Measurements from ENCODE around the gene RASGRF2.

RASGRF2 gene

GRCh38 chr5:81140943-81141342 is 180.8 kb downstream of the RASGRF2 start:
- Histone ChIP-seq H3K9me3 (ENCODE audit: control insufficient read depth, low read length) (no peaks in the 10 kb centered on the region), H3K4me1 (ENCODE audit: control insufficient read depth, insufficient read depth, low read length) (no peaks in the 10 kb centered on the region), H3K36me3 (ENCODE audit: control insufficient read depth, insufficient read depth, low read length) (no peaks in the 10 kb centered on the region), H3K4me3 (ENCODE audit: insufficient read depth, low read depth, low read length) (no peak overlapping the region), H3K27me3 (ENCODE audit: control insufficient read depth, insufficient read depth, low read length, poor library complexity, severe bottlenecking) (no peaks in the 10 kb centered on the region), H3K27ac (ENCODE audit: insufficient read depth, low read depth, low read length, poor library complexity, severe bottlenecking) (no peak overlapping the region)
- WGBS, 2 experiments, result 90 to 92% methylated on average over 1 of the region's 1 CpG

GRCh38 chr5:81142108-81142507 is 181.9 kb downstream of the RASGRF2 start:
- Histone ChIP-seq H3K9me3 (ENCODE audit: control insufficient read depth, low read length) (no peaks in the 10 kb centered on the region), H3K4me1 (ENCODE audit: control insufficient read depth, insufficient read depth, low read length) (no peaks in the 10 kb centered on the region), H3K36me3 (ENCODE audit: control insufficient read depth, insufficient read depth, low read length) (no peaks in the 10 kb centered on the region), H3K27ac (ENCODE audit: insufficient read depth, low read depth, low read length, poor library complexity, severe bottlenecking) (no peak overlapping the region), H3K4me3 (ENCODE audit: insufficient read depth, low read depth, low read length) (no peak overlapping the region), H3K27me3 (ENCODE audit: control insufficient read depth, insufficient read depth, low read length, poor library complexity, severe bottlenecking) (no peaks in the 10 kb centered on the region)
- 89 to 90% methylated on average over 3 of the region's 3 CpGs for WGBS, 2 experiments

DNA sequence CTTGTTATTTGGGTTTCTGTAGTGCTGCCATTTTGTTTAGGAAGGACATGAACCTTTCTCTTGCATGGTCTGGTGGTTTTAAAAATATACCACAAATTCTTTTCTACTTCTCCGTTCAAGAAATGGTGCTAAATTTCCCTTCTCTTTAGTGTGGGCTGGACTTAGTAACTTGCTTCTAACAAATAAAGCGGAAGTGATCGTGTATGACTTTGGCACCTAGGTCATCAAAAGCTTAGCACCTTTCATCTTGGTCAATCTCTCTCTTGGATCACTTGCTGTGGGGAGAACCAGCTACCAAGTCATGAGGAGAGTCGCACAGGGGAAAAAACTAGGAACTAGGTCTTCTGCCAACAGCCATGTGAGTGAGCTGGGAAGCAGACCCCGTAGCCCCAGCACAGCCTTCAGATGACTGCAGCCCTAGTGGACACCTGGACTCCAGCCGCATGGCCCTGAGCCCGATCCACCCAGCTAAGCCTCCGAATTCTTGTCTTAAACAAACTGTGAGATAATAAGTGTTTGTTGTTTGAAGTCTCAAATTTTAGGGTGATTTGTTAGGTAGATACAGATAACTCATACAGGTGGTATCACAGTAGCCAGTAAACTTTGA is 185.3 kb downstream of the RASGRF2 start:
- Histone ChIP-seq H3K27ac (ENCODE audit: insufficient read depth, low read depth, low read length, poor library complexity, severe bottlenecking) (no peak overlapping the region), H3K36me3 (ENCODE audit: control insufficient read depth, insufficient read depth, low read length) (no peaks in the 10 kb centered on the region), H3K4me1 (ENCODE audit: control insufficient read depth, insufficient read depth, low read length) (no peaks in the 10 kb centered on the region), H3K9me3 (ENCODE audit: control insufficient read depth, low read length) (no peaks in the 10 kb centered on the region), H3K27me3 (ENCODE audit: control insufficient read depth, insufficient read depth, low read length, poor library complexity, severe bottlenecking) (no peaks in the 10 kb centered on the region), H3K4me3 (ENCODE audit: insufficient read depth, low read depth, low read length) (no peak overlapping the region)
- 77 to 85% methylated on average over 8 of the region's 8 CpGs for WGBS, 2 experiments

GRCh38 chr5:81146031-81146430 is 185.9 kb downstream of the RASGRF2 start:
- Histone ChIP-seq H3K36me3 (ENCODE audit: control insufficient read depth, insufficient read depth, low read length) (no peaks in the 10 kb centered on the region), H3K4me1 (ENCODE audit: control insufficient read depth, insufficient read depth, low read length) (no peaks in the 10 kb centered on the region), H3K27ac (ENCODE audit: insufficient read depth, low read depth, low read length, poor library complexity, severe bottlenecking) (no peak overlapping the region), H3K4me3 (ENCODE audit: insufficient read depth, low read depth, low read length) (no peak overlapping the region), H3K27me3 (ENCODE audit: control insufficient read depth, insufficient read depth, low read length, poor library complexity, severe bottlenecking) (no peaks in the 10 kb centered on the region), H3K9me3 (ENCODE audit: control insufficient read depth, low read length) (no peaks in the 10 kb centered on the region)
- WGBS, 2 experiments, result 96 to 100% methylated on average over 1 of the region's 1 CpG

DNA sequence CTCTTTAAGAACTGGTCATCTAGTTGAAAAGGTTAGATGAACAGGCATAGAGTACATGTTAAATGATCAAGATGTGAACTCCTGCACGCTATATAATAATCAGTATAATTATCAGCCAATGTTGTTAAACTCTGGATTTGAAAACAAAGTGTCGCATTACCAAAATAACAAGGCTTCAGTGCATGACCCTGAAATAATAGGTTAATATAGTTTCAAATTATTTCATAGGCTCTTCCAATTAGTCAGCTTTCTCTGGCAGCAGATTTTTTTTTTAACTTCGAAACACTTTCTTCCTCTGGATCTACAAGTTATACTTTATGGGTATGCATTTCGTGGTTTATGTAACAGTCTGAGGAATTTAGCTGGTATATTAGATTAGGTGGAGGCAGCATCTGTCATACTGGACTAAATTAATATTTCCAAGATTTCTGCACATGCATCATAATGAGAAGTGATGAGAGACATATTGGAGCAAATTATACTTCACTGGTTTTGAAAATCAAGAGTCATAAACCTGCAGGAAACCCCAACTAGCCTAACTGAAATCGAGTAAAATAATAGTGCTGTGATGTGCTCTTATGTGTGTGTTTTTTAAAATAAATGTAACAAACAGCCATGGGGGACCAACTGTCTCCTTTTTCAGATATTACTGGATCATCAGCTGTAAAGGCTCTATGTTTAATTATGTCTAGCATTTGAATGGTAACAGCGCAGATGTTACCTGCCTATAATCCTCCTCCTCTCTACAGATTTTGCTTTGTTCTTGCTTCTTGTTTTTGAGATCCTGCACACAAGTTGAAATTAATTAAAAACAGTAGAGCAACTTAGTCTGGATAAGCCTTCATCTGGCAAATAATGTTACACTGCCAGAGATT is 187.1 kb downstream of the RASGRF2 start:
- WGBS, 2 experiments, result 80 to 100% methylated on average over 3 to 5 of the region's 6 CpGs
- no peaks in the 10 kb centered on the region for H3K36me3 ChIP-seq (ENCODE audit: control insufficient read depth, insufficient read depth, low read length)
- H3K9me3 ChIP-seq (ENCODE audit: control insufficient read depth, low read length), result no peaks in the 10 kb centered on the region
- no peak overlapping the region for H3K4me3 ChIP-seq (ENCODE audit: insufficient read depth, low read depth, low read length)
- H3K4me1 ChIP-seq (ENCODE audit: control insufficient read depth, insufficient read depth, low read length), result no peaks in the 10 kb centered on the region
- H3K27ac ChIP-seq (ENCODE audit: insufficient read depth, low read depth, low read length, poor library complexity, severe bottlenecking), result no peak overlapping the region
- H3K27me3 ChIP-seq (ENCODE audit: control insufficient read depth, insufficient read depth, low read length, poor library complexity, severe bottlenecking), result no peaks in the 10 kb centered on the region

GRCh38 chr5:81147886-81148571 is 187.9 kb downstream of the RASGRF2 start:
- no peaks in the 10 kb centered on the region for H3K4me1 ChIP-seq (ENCODE audit: control insufficient read depth, insufficient read depth, low read length)
- no peaks in the 10 kb centered on the region for H3K9me3 ChIP-seq (ENCODE audit: control insufficient read depth, low read length)
- no peak overlapping the region for H3K27ac ChIP-seq (ENCODE audit: insufficient read depth, low read depth, low read length, poor library complexity, severe bottlenecking)
- 90 to 91% methylated on average over 7 of the region's 7 CpGs for WGBS, 2 experiments
- no peaks in the 10 kb centered on the region for H3K27me3 ChIP-seq (ENCODE audit: control insufficient read depth, insufficient read depth, low read length, poor library complexity, severe bottlenecking)
- no peak overlapping the region for H3K4me3 ChIP-seq (ENCODE audit: insufficient read depth, low read depth, low read length)
- H3K36me3 ChIP-seq (ENCODE audit: control insufficient read depth, insufficient read depth, low read length), result no peaks in the 10 kb centered on the region

DNA sequence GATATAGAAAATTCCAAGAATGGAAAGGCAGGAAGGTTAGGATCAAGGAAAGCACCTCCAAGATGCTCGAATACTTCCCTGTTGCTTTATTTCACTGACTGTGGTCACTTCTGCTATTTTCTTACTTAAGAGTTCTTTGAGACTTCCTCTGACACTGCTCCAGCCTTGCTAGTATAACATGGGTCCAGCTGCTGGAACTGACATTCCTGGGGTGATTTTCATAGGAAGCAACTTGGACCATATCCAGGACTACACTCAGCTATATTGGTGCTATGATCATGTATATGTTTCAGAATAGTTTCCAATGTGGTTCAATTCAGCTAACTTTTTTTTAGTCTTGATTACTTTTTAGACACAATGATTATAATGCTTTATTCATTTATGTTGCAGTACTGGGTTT is 191.4 kb downstream of the RASGRF2 start:
- Histone ChIP-seq H3K36me3 (ENCODE audit: control insufficient read depth, insufficient read depth, low read length) (no peaks in the 10 kb centered on the region), H3K9me3 (ENCODE audit: control insufficient read depth, low read length) (no peaks in the 10 kb centered on the region), H3K27me3 (ENCODE audit: control insufficient read depth, insufficient read depth, low read length, poor library complexity, severe bottlenecking) (no peaks in the 10 kb centered on the region), H3K4me1 (ENCODE audit: control insufficient read depth, insufficient read depth, low read length) (no peaks in the 10 kb centered on the region), H3K4me3 (ENCODE audit: insufficient read depth, low read depth, low read length) (no peak overlapping the region), H3K27ac (ENCODE audit: insufficient read depth, low read depth, low read length, poor library complexity, severe bottlenecking) (no peak overlapping the region)
- WGBS, 2 experiments, result 91 to 100% methylated on average over 1 of the region's 1 CpG

DNA sequence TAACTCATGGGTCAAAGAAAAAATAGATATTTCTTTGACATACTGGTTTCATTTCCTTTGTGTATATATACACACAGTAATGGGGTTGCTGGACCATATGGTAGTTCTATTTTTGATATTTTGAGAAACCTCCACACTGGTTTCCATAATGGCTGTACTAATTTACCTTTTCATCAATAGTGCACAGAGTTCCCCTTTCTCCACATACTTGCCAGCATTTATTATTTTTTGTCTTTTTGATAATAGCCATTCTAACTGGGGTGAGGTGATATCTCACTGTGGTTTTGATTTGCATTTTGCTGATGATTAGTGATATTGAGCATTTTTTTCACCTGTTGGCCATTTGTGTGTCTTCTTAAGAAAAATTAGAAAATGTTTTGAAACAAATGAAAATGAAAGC is 194.6 kb downstream of the RASGRF2 start:
- Histone ChIP-seq H3K4me3 (ENCODE audit: insufficient read depth, low read depth, low read length) (no peak overlapping the region), H3K9me3 (ENCODE audit: control insufficient read depth, low read length) (no peaks in the 10 kb centered on the region), H3K36me3 (ENCODE audit: control insufficient read depth, insufficient read depth, low read length) (no peaks in the 10 kb centered on the region), H3K4me1 (ENCODE audit: control insufficient read depth, insufficient read depth, low read length) (no peaks in the 10 kb centered on the region), H3K27ac (ENCODE audit: insufficient read depth, low read depth, low read length, poor library complexity, severe bottlenecking) (no peak overlapping the region), H3K27me3 (ENCODE audit: control insufficient read depth, insufficient read depth, low read length, poor library complexity, severe bottlenecking) (no peaks in the 10 kb centered on the region)

- Histone ChIP-seq H3K27me3 (ENCODE audit: control insufficient read depth, insufficient read depth, low read length, poor library complexity, severe bottlenecking) (no peaks in the 10 kb centered on the region), H3K4me1 (ENCODE audit: control insufficient read depth, insufficient read depth, low read length) (no peaks in the 10 kb centered on the region), H3K4me3 (ENCODE audit: insufficient read depth, low read depth, low read length) (no peak overlapping the region), H3K36me3 (ENCODE audit: control insufficient read depth, insufficient read depth, low read length) (no peaks in the 10 kb centered on the region), H3K27ac (ENCODE audit: insufficient read depth, low read depth, low read length, poor library complexity, severe bottlenecking) (no peak overlapping the region), H3K9me3 (ENCODE audit: control insufficient read depth, low read length) (no peaks in the 10 kb centered on the region)
- WGBS, 2 experiments, result 98% methylated on average over 3 to 5 of the region's 6 CpGs
Measured at GRCh38 chr5:81156732-81157131, 196.6 kb downstream of the RASGRF2 start.

- 96% methylated on average over 5 of the region's 5 CpGs for WGBS, 2 experiments
- H3K27me3 ChIP-seq (ENCODE audit: control insufficient read depth, insufficient read depth, low read length, poor library complexity, severe bottlenecking), result no peaks in the 10 kb centered on the region
- no peaks in the 10 kb centered on the region for H3K9me3 ChIP-seq (ENCODE audit: control insufficient read depth, low read length)
- no peaks in the 10 kb centered on the region for H3K4me1 ChIP-seq (ENCODE audit: control insufficient read depth, insufficient read depth, low read length)
- H3K36me3 ChIP-seq (ENCODE audit: control insufficient read depth, insufficient read depth, low read length), result no peaks in the 10 kb centered on the region
- H3K4me3 ChIP-seq (ENCODE audit: insufficient read depth, low read depth, low read length), result no peak overlapping the region
- H3K27ac ChIP-seq (ENCODE audit: insufficient read depth, low read depth, low read length, poor library complexity, severe bottlenecking), result no peak overlapping the region
Measured at GRCh38 chr5:81161012-81161601, 200.9 kb downstream of the RASGRF2 start.

Data from ectodermal cell (in vitro differentiated cells).